ENCODE measurements around the gene ATP6V1E1. TPM values are rescaled to one million over a fixed set of nuclear protein-coding genes. Genes with fewer than 3 reads are reported as not detected.

ATP6V1E1 gene
- total and polyA plus RNA-seq, 2 of the 13 experiments (the other 11 are each of a cell fraction or from before 2014, with no cell fraction given): 69.3 to 90.9 TPM

- 21% methylated on average over 7 of the region's 10 CpGs for WGBS (ENCODE audit: low lambda C conversion rate)
- intact Hi-C loops (cut with micrococcal nuclease; ENCODE audit: unreplicated experiment): no loop called here
Measured at GRCh38 chr22:17549183-17549582, 79.4 kb downstream of the ATP6V1E1 start.

More at GRCh38 chr22:17549183-17549582, 79.4 kb downstream of the ATP6V1E1 start:
- ChIA-PET POLR2A (no interaction called here), CTCF (ENCODE audit: low intra/inter-chr PET ratio, low total read pairs) (no interaction called here)
- Histone ChIP-seq H2AFZ (ENCODE audit: low read length) (no peak overlapping the region), H3K4me3 (replicated peaks in 1 of 3; ENCODE audit: insufficient read depth in 1 of 3, low read depth in 2 of 3, low read length in 3 of 3) (no peak overlapping the region), H3K79me2 (ENCODE audit: insufficient read depth, low read length) (no peaks in the 10 kb centered on the region), H4K20me1 (ENCODE audit: insufficient read depth, low read length) (no peaks in the 10 kb centered on the region), H3K9me3 (ENCODE audit: low read length) (no peaks in the 10 kb centered on the region), H3K36me3 (replicated peaks in 1 of 2; ENCODE audit: control insufficient read depth in 1 of 2, insufficient read depth in 2 of 2, low read length in 2 of 2) (no peaks in the 10 kb centered on the region), H3K27ac (ENCODE audit: extremely low read length, insufficient read depth, low read length) (no peak overlapping the region), H3K27me3 (ENCODE audit: control insufficient read depth in 1 of 2, insufficient read depth in 2 of 2, low read length in 2 of 2) (peaks cover 2 to 44% of the 10 kb centered on the region in 2 experiments; a peak in 4 of 5 replicates), H3K9ac (ENCODE audit: insufficient read depth, low read depth, low read length) (no peak overlapping the region), H3K4me1 (ENCODE audit: insufficient read depth, low read length) (no peaks in the 10 kb centered on the region), H3K4me2 (ENCODE audit: low read depth, low read length) (no peak overlapping the region)
- TF ChIP-seq STAG1 (CRISPR knock-in tag; IDR thresholded peaks at IDR 0.05) (no peak), ZNF143 (CRISPR knock-in tag; IDR thresholded peaks at IDR 0.05) (no peak), ZNF792 (CRISPR knock-in tag; IDR thresholded peaks at IDR 0.05) (no peak), ZNF3 (CRISPR knock-in tag; IDR thresholded peaks at IDR 0.05) (no peak), SSRP1 (CRISPR knock-in tag; IDR thresholded peaks at IDR 0.05) (no peak), ETV6 (CRISPR knock-in tag; conservative IDR thresholded peaks at IDR 0.05) (no peak), SALL2 (CRISPR knock-in tag; IDR thresholded peaks at IDR 0.05) (no peak), POLR2G (IDR thresholded peaks at IDR 0.05; ENCODE audit: low read depth, low read length) (no peak), HMGXB3 (CRISPR knock-in tag; IDR thresholded peaks at IDR 0.05; ENCODE audit: borderline replicate concordance) (no peak), RORA (CRISPR knock-in tag; IDR thresholded peaks at IDR 0.05) (no peak), ZFAT (CRISPR knock-in tag; conservative IDR thresholded peaks at IDR 0.05) (no peak), ZNF646 (CRISPR knock-in tag; IDR thresholded peaks at IDR 0.05) (no peak), ETV5 (CRISPR knock-in tag; IDR thresholded peaks at IDR 0.05; ENCODE audit: borderline replicate concordance) (no peak)
- in situ Hi-C loops (cut with HindIII; ENCODE audit: extremely low pct_ligation_motif_present, low pct_unique_long_range_greater_than_20kb): no loop called here
- ATAC-seq (peak; percentile 23; the same call in 1 of the 3 replicates), FAIRE-seq (no peak), DNase-seq (ENCODE audit: low spot score) (no peak)
- BruUV-seq (replicated peaks): no TSS peak

Data from HepG2 (cell line).